Prostate gland (tissue), 2 donors: ENCODE data around the gene CHERP. TPM values are rescaled to one million over a fixed set of nuclear protein-coding genes. Genes with fewer than 3 reads are reported as not detected.
"Not testable (repeated sequence)": the region's sequence is repeated elsewhere in the genome, so short reads cannot be mapped to it uniquely, and the experiment has no call there.

Experiments used
- DNase-seq: peaks from one replicate; pipeline ENCODE4 v3.0.0-alpha.2; 2019; ENCODE audit warnings: low spot score
- H3K27ac ChIP-seq, 2 donors: fragments of 200-600 bp; sonication (generic); 2 replicates each; pipeline ENCODE4 v1.5.1; 2017 to 2019
- H3K27me3 ChIP-seq: fragments of 200-600 bp; sonication (generic); replicated peaks from 2 replicates; pipeline ENCODE4 v1.5.1; 2019; ENCODE audit not compliant: insufficient read depth
- H3K36me3 ChIP-seq, 2 donors: fragments of 200-600 bp; sonication (generic); 1 replicate in 1 of 2; 2 replicates in 1 of 2; pipeline versions ENCODE4 v1.5.1 to v1.8.1; 2017 to 2019
- H3K4me1 ChIP-seq: fragments of 200-600 bp; sonication (generic); replicated peaks from 2 replicates; pipeline ENCODE4 v1.5.1; 2019
- H3K4me3 ChIP-seq, 2 donors: fragments of 200-600 bp; sonication (generic); 2 replicates each; pipeline ENCODE4 v1.5.1; 2017 to 2019
- H3K9me3 ChIP-seq: fragments of 200-600 bp; sonication (generic); 2 replicates; pipeline ENCODE4 v1.5.1; 2017
- POLR2A ChIP-seq: fragments of 450-650 bp; IDR thresholded peaks from one replicate; pipeline ENCODE4 v1.6.1; 2016; ENCODE audit warnings: antibody characterized with exemption, mild to moderate bottlenecking
- POLR2AphosphoS5 ChIP-seq: sonication (generic); formaldehyde crosslinking; IDR thresholded peaks from one replicate; pipeline ENCODE4 v1.6.1; 2017; ENCODE audit warnings: antibody characterized with exemption
- WGBS: methylation state at CpG from one replicate; pipeline ENCODE4 v1.1.5; 2018; 5-methylcytosine and 5-hydroxymethylcytosine counted together
- intact Hi-C: fragments of 100-400 bp; cut with DNase I; formaldehyde crosslinking; loops from one replicate; pipeline ENCODE4 v1.14.2; 2022
- total RNA-seq, 2 donors: library from RNA; depleted of rRNA; stranded (reverse); fragments of >200 nt; gene quantifications; one replicate each; pipeline ENCODE4 v1.1.0, GENCODE V29; 2016
- TF ChIP-seq, protein P1 (sequence below), 4 experiments: fragments of 200-600 bp in 2 of 4; fragments of 450-650 bp in 2 of 4; sonication (generic) in 2 of 4; IDR thresholded peaks; 1 replicate in 3 of 4; 2 replicates in 1 of 4; pipeline ENCODE4 v1.5.1; 2016 to 2019; ENCODE audit warnings: antibody characterized with exemption in 4 of 4, mild to moderate bottlenecking in 2 of 4, moderate library complexity in 2 of 4

Gene CHERP
- total RNA-seq, 2 donors from 2014 or later, result 20.9 to 32.7 TPM

DNA sequence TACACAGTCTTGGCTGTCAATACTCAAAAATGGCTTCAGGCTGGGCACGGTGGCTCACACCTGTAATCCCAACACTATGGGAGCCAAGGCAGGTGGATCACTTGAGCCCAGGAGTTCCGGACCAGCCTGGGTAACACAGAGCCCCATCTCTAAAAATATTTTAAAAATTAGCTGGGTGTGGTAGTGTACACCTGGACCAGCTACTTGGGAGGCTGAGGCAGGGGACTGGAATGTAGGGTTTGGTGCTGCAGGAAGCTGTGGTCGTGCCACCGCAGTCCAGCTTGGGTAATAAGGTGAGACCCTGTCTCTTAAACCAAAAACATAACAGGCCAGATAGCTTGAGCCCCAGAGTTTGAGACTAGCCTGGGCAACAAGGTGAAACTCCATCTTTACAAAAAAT is 6.7 kb upstream of the CHERP start:
- Histone ChIP-seq H3K27ac (no peak overlapping the region), H3K36me3 (peaks cover 4 to 12% of the 10 kb centered on the region in 2 donors), H3K4me3 (no peak overlapping the region), H3K27me3 (no peaks in the 10 kb centered on the region), H3K4me1 (peaks cover 3% of the 10 kb centered on the region), H3K9me3 (no peaks in the 10 kb centered on the region)
- no peak for DNase-seq
- WGBS, result 86% methylated on average over 4 of the region's 4 CpGs
- intact Hi-C loops, result no loop called here
- TF ChIP-seq POLR2A, result no peak
- no peak for TF ChIP-seq POLR2AphosphoS5
- TF ChIP-seq, protein P1, sequence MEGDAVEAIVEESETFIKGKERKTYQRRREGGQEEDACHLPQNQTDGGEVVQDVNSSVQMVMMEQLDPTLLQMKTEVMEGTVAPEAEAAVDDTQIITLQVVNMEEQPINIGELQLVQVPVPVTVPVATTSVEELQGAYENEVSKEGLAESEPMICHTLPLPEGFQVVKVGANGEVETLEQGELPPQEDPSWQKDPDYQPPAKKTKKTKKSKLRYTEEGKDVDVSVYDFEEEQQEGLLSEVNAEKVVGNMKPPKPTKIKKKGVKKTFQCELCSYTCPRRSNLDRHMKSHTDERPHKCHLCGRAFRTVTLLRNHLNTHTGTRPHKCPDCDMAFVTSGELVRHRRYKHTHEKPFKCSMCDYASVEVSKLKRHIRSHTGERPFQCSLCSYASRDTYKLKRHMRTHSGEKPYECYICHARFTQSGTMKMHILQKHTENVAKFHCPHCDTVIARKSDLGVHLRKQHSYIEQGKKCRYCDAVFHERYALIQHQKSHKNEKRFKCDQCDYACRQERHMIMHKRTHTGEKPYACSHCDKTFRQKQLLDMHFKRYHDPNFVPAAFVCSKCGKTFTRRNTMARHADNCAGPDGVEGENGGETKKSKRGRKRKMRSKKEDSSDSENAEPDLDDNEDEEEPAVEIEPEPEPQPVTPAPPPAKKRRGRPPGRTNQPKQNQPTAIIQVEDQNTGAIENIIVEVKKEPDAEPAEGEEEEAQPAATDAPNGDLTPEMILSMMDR (IDR thresholded peaks at IDR 0.05), result no peak

DNA sequence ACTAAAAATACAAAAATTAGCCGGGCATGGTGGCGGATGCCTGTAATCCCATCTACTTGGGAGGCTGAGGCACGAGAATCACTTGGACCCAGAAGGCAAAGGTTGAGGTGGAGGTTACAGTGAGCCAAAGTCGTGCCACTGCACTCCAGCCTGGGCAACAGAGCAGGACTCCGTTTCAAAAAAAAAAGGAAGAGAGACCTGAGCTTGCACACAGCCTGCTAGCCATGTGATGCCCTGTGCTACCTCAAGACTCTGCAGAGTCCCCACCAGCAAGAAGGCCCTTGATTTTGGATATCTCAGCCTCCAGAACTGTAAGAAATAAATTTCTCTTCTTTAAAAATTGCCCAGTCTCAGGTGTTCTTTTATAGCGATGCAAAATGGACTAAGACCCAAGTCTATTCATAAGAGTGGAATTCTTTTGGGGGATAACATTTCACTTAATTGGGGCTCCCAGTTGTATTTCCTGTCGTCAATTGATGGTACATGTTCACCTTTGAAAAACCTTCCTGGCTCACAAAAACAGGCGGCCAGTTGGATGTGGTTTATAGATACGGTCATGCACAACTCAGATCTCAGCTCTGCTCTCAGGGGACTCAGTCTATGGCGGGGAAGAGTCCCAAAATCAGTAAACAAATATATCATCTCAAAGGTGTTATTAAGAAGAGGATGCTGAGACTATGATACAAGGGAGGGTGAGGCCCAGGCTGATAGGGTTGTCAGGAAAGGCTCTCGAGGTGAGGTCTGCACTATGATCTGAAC is 2.4 kb upstream of the CHERP start:
- DNase-seq, result no peak
- TF ChIP-seq, protein P1 (IDR thresholded peaks at IDR 0.05), result no peak
- TF ChIP-seq POLR2A, result no peak
- no peak for TF ChIP-seq POLR2AphosphoS5
- no peaks in the 10 kb centered on the region for H3K27me3 ChIP-seq
- H3K4me3 ChIP-seq, result no peak overlapping the region
- no peak overlapping the region for H3K27ac ChIP-seq
- WGBS, result 86% methylated on average over 11 of the region's 11 CpGs
- intact Hi-C loops, result no loop called here
- peaks cover 21% of the 10 kb centered on the region for H3K4me1 ChIP-seq
- no peaks in the 10 kb centered on the region for H3K9me3 ChIP-seq
- no peaks in the 10 kb centered on the region for H3K36me3 ChIP-seq

DNA sequence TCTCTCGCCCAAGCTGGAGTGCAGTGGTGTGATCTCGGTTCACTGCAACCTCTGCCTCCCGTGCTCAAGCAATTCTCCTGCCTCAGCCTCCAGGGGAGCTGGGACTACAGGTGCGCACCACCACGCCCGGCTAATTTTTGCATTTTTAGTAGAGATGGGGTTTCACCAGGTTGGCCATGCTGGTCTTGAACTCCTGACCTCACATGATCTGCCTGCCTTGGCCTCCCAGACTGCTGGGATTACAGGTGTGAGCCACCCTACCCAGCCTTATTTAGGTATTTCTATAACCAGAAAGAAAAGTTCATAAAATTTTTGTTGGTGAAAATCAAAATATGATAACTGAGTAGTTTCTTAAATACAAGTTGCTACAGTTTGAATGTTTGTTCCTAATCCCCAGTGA is 1.5 kb upstream of the CHERP start:
- WGBS, result 83% methylated on average over 6 of the region's 6 CpGs
- H3K4me3 ChIP-seq, H3K27me3 ChIP-seq, H3K9me3 ChIP-seq, H3K36me3 ChIP-seq, DNase-seq, intact Hi-C loops, H3K27ac ChIP-seq: not testable (repeated sequence)
- H3K4me1 ChIP-seq, result peaks cover 22% of the 10 kb centered on the region

DNA sequence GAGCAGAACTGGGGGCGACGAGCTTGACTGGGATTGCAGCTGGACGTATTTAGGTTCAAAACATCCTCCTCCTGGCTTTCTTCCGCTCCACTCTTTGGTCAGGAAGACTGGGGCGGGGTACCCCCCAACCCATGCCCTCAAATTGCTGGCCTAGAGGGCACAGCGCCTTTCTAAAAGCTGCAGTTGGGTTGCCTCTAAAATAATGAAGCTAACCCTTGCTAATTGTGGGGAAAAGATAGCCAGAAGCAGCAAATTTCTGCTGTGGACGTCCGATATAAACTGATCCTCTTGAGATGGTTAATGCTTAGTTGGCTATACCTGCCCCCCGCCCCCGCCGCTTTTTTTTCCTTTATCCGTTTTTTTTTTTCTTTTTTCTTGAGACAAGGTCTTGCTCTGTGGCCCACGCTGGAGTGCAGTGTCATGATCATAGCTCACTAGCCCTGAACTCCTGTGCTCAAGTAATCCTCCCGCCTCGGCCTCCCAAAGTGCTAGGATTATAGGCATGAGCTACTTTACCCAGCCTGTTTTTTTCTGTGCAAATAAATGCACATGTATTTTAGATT is 754 bp upstream of the CHERP start:
- Histone ChIP-seq H3K4me3 (peak overlapping the region; percentile 83 to 93), H3K9me3 (no peaks in the 10 kb centered on the region), H3K36me3 (no peaks in the 10 kb centered on the region), H3K27me3 (no peaks in the 10 kb centered on the region), H3K27ac (peak overlapping the region; percentile 79 to 87), H3K4me1 (peaks cover 22% of the 10 kb centered on the region)
- no peak for DNase-seq
- TF ChIP-seq, protein P1 (IDR thresholded peaks at IDR 0.05), result no peak
- TF ChIP-seq POLR2AphosphoS5 (no peak), POLR2A (no peak)
- WGBS, result 6% methylated on average over 15 of the region's 15 CpGs
- intact Hi-C loops, result no loop called here

DNA sequence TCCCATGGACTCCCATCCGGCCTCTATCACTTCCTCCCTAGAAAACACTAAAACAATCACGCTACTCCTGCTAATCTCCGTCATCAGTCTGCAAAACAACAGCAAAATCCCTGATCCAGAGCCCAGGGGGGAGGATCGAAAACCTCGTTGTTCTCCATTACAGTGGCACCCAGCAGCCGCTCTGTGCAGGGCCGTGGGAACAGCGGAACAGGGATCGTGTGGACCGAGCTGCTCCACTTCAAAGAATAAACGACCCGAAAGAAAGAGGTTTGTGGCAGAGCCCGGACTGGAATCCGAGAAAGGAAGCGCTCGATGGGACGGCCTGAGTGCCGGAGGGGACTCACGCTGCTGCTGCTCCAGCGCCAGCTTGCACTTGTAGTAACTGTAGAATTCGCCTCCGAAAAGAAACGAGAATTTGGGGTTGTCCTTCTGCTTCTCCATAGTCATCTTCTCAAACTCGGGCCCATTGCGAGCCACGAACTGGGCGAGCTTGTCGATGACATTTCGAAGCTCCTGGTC is 652 bp downstream of the CHERP start:
- TF ChIP-seq, protein P1 (IDR thresholded peaks at IDR 0.05), result no peak
- TF ChIP-seq POLR2AphosphoS5 (no peak), POLR2A (no peak)
- Histone ChIP-seq H3K27me3 (no peaks in the 10 kb centered on the region), H3K9me3 (no peaks in the 10 kb centered on the region), H3K27ac (peak overlapping the region; percentile 79 to 87), H3K4me3 (peak overlapping the region; percentile 83 to 93), H3K36me3 (no peaks in the 10 kb centered on the region), H3K4me1 (peaks cover 22% of the 10 kb centered on the region)
- intact Hi-C loops, result no loop called here
- no peak for DNase-seq
- under 1% methylated on average over 29 of the region's 29 CpGs for WGBS
